ENCODE measurements around the gene ACADS.

The ACADS gene

DNA sequence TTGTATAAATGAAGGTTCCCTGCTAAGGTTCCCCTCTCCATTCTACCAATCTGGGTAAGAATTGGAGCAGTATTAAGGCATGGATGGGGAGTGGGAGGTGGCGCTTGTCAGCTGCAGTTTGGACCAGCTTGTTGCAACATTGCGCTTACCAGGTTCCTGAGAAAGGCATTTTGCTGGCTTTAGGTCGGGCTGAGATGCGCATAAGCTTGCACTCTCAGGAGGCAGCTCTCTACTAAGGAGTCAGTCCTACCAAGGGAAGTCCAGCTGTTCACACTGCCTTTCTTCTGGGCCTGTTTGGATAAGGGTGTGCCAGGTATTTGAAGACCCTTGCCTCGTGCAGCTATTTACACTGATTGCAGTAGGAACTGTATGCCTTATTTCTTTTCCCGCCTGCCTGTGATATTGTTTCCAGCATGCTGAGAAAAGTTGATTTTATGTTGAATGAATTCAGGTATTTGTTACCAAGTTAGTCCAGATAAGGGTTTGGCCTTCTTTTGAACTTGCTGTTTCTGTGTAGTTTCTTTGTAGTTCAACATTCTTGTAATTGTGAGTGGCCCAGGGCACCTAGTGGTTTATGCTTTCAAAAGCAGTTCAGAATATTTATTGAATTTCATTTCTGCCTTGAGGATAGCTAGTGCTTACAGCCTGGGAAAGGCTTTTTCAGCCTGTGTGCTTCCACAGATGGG is 36.1 kb upstream of the ACADS start:
- Histone ChIP-seq H3K4me3 (peak overlapping the region; percentile 78 to 87), H3K36me3 (peaks cover under 1 to 12% (median 9%) of the 10 kb centered on the region in 3 donors), H3K9me3 (no peaks in the 10 kb centered on the region), H3K27me3 (no peaks in the 10 kb centered on the region), H3K27ac (peak overlapping the region in 1 of 2 donors; percentile 91), H3K4me1 (peaks cover 0 to 38% (median 28%) of the 10 kb centered on the region in 4 donors)
- DNase-seq, result no peak
- TF ChIP-seq, protein P1, sequence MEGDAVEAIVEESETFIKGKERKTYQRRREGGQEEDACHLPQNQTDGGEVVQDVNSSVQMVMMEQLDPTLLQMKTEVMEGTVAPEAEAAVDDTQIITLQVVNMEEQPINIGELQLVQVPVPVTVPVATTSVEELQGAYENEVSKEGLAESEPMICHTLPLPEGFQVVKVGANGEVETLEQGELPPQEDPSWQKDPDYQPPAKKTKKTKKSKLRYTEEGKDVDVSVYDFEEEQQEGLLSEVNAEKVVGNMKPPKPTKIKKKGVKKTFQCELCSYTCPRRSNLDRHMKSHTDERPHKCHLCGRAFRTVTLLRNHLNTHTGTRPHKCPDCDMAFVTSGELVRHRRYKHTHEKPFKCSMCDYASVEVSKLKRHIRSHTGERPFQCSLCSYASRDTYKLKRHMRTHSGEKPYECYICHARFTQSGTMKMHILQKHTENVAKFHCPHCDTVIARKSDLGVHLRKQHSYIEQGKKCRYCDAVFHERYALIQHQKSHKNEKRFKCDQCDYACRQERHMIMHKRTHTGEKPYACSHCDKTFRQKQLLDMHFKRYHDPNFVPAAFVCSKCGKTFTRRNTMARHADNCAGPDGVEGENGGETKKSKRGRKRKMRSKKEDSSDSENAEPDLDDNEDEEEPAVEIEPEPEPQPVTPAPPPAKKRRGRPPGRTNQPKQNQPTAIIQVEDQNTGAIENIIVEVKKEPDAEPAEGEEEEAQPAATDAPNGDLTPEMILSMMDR (IDR thresholded peaks at IDR 0.05), result no peak
- intact Hi-C loops (cut with DNase I; ENCODE audit: low total_unique reads), result loop anchor here (2.0 to 5.0 kb wide), 2 partner anchors 21 to 42 kb away; partner anchors contain the start of gene UNC119B

DNA sequence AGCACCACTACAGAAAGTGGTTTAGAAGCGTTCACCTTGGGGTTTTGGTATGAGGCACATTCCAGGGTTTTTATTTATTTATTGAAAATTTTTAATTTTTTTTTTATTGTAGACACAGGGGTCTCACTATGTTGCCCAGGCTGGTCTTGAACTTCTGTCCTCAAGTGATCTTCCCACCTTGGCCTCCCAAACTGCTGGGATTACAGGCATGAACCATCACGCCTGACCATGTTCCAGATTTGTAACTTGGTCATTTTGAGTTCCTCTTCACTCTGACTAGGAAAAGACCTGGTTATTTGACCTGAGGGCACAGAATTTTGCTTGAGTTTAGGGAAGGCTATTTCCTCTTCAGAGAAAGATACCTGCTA is 35.6 kb upstream of the ACADS start:
- intact Hi-C loops (cut with DNase I; ENCODE audit: low total_unique reads), result no loop called here
- H3K36me3 ChIP-seq, result peaks cover 5 to 17% (median 14%) of the 10 kb centered on the region in 3 donors
- TF ChIP-seq, protein P1 (IDR thresholded peaks at IDR 0.05), result no peak
- no peak overlapping the region for H3K4me3 ChIP-seq
- H3K4me1 ChIP-seq, result peaks cover 0 to 38% (median 28%) of the 10 kb centered on the region in 4 donors
- no peaks in the 10 kb centered on the region for H3K9me3 ChIP-seq
- DNase-seq, result no peak
- H3K27me3 ChIP-seq, result no peaks in the 10 kb centered on the region
- H3K27ac ChIP-seq, result no peak overlapping the region

DNA sequence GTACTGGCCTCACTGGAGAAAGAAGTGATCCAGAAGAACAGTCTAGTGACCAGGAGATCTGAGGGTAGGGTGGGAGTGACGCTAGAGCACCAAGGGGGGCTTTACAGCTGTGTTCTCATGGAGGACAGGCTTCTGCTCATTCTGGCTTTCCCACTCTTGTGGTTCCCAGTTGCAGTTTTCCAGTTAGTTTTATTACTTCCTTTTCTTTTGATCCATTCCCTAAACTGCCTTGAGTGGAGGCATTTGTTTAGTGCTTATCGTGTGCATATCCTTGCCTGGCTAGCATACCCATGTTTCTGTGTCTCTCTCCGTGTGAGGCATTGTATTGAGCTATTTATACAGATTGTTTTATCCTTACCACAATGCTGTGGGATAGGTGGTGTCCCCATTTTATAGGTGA is 34.6 kb upstream of the ACADS start:
- intact Hi-C loops (cut with DNase I; ENCODE audit: low total_unique reads), result no loop called here
- Histone ChIP-seq H3K4me1 (peaks cover 0 to 33% (median 23%) of the 10 kb centered on the region in 4 donors), H3K27me3 (no peaks in the 10 kb centered on the region), H3K9me3 (no peaks in the 10 kb centered on the region), H3K27ac (no peak overlapping the region), H3K4me3 (no peak overlapping the region), H3K36me3 (peaks cover 14 to 26% (median 24%) of the 10 kb centered on the region in 3 donors)
- DNase-seq, result no peak
- TF ChIP-seq, protein P1 (IDR thresholded peaks at IDR 0.05), result no peak

DNA sequence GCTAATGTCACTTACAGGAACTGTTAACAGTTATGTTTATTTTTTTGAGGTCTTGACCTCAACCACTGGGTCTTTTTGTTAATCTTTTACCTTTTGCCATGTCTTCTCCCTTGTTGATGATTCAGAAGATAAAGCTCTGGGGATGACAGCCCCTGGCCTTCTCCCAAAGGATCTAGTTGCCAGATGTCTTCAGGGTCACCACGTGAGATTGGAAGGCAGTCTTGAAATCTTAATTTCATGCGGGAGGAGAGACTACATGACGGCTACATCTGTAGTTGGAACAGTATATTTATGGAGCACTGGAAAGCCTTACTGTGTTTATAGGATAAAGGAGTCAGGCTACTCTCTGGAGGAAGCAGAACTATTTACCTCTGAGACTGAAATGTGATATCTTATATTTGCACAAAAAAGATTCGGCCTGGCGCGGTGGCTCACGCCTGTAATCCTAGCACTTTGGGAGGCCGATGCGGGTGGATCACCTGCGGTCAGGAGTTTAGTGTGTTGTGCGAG is 33.0 kb upstream of the ACADS start:
- intact Hi-C loops (cut with DNase I; ENCODE audit: low total_unique reads), result no loop called here
- Histone ChIP-seq H3K36me3 (peaks cover 28 to 42% (median 39%) of the 10 kb centered on the region in 3 donors), H3K27ac (no peak overlapping the region), H3K27me3 (no peaks in the 10 kb centered on the region), H3K9me3 (no peaks in the 10 kb centered on the region), H3K4me3 (no peak overlapping the region), H3K4me1 (peaks cover 0 to 33% (median 22%) of the 10 kb centered on the region in 4 donors)
- TF ChIP-seq, protein P1 (IDR thresholded peaks at IDR 0.05), result no peak
- no peak for DNase-seq

DNA sequence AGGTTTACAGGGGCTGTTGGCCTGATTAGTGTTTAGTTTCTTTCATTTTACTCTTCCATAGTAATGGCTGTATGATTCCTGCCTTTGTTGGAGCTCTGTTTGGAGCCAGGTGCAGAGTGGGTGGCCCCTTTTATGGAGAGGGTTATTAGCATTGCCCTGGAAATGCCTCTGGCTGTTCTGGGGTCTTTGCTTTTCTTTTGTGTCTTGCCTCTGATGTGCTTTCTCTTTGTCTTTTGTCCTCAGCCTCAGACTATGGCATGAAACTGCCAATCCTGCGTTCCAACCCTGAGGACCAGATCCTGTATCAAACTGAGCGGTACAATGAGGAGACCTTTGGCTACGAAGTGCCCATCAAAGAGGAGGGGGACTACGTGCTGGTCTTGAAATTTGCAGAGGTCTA is 31.8 kb upstream of the ACADS start:
- Histone ChIP-seq H3K27ac (no peak overlapping the region), H3K36me3 (peaks cover 35 to 55% (median 47%) of the 10 kb centered on the region in 3 donors)
- intact Hi-C loops (cut with DNase I; ENCODE audit: low total_unique reads), result no loop called here

More for the DNA sequence above, 31.8 kb upstream of the ACADS start:
- DNase-seq, result no peak
- H3K27me3 ChIP-seq, result no peaks in the 10 kb centered on the region
- TF ChIP-seq, protein P1 (IDR thresholded peaks at IDR 0.05), result no peak
- H3K4me1 ChIP-seq, result peaks cover 0 to 21% (median 13%) of the 10 kb centered on the region in 4 donors
- H3K4me3 ChIP-seq, result no peak overlapping the region
- H3K9me3 ChIP-seq, result no peaks in the 10 kb centered on the region

Measured in tibial artery (tissue), 4 donors.